Measurements from ENCODE around the gene ALK. TPM values are rescaled to one million over a fixed set of nuclear protein-coding genes. Genes with fewer than 3 reads are reported as not detected.

Gene ALK
- total and polyA plus RNA-seq, 7 donors = 0.31 to 2.9 (median 1.2) TPM; not detected in 1

GRCh38 chr2:29314816-29315571 lies 606.4 kb downstream of the ALK start:
- no peak for DNase-seq
- H3K27ac ChIP-seq = no peak overlapping the region
- H3K36me3 ChIP-seq = no peaks in the 10 kb centered on the region
- no peak overlapping the region for H3K4me3 ChIP-seq
- H3K4me1 ChIP-seq = peaks cover 0 to 17% (median 10%) of the 10 kb centered on the region in 4 donors
- TF ChIP-seq POLR2A (IDR thresholded peaks at IDR 0.05) (no peak), EP300 (IDR thresholded peaks at IDR 0.05) (no peak), CTCF (IDR thresholded peaks at IDR 0.05) (no peak), POLR2AphosphoS5 (IDR thresholded peaks at IDR 0.05) (no peak)
- H3K27me3 ChIP-seq = no peaks in the 10 kb centered on the region
- H3K9me3 ChIP-seq = no peaks in the 10 kb centered on the region
- 19 to 23% methylated on average over 18 of the region's 18 CpGs for WGBS, 2 donors
- intact Hi-C loops (cut with DNase I) = no loop called here

- Histone ChIP-seq H3K27ac (no peak overlapping the region), H3K4me1 (peaks cover 0 to 5% (median under 1%) of the 10 kb centered on the region in 4 donors), H3K36me3 (no peaks in the 10 kb centered on the region), H3K27me3 (no peaks in the 10 kb centered on the region), H3K4me3 (no peak overlapping the region), H3K9me3 (no peaks in the 10 kb centered on the region)
- no peak for DNase-seq
- WGBS, 2 donors = 63 to 75% methylated on average over 5 of the region's 5 CpGs
- no peak for TF ChIP-seq CTCF (IDR thresholded peaks at IDR 0.05)
- no peak for TF ChIP-seq POLR2A (IDR thresholded peaks at IDR 0.05)
- intact Hi-C loops (cut with DNase I) = no loop called here
Measured at GRCh38 chr2:29311458-29311857, 609.9 kb downstream of the ALK start.

GRCh38 chr2:29310650-29311348 lies 610.6 kb downstream of the ALK start:
- Histone ChIP-seq H3K36me3 (no peaks in the 10 kb centered on the region), H3K4me3 (no peak overlapping the region), H3K4me1 (no peaks in the 10 kb centered on the region), H3K9me3 (no peaks in the 10 kb centered on the region), H3K27ac (no peak overlapping the region), H3K27me3 (no peaks in the 10 kb centered on the region)
- intact Hi-C loops (cut with DNase I) = no loop called here
- 79 to 90% methylated on average over 10 of the region's 10 CpGs for WGBS, 2 donors
- TF ChIP-seq CTCF (IDR thresholded peaks at IDR 0.05) (no peak), EP300 (IDR thresholded peaks at IDR 0.05) (no peak)
- DNase-seq = no peak

- Histone ChIP-seq H3K36me3 (no peaks in the 10 kb centered on the region), H3K4me3 (no peak overlapping the region), H3K9me3 (no peaks in the 10 kb centered on the region), H3K27me3 (no peaks in the 10 kb centered on the region), H3K27ac (no peak overlapping the region), H3K4me1 (peaks cover 0 to 5% (median 0%) of the 10 kb centered on the region in 4 donors)
- no peak for DNase-seq
- 24 to 57% methylated on average over 9 of the region's 9 CpGs for WGBS, 2 donors
- no peak for TF ChIP-seq EP300 (IDR thresholded peaks at IDR 0.05)
- peak in 3 of 4 experiments; percentile 41 to 65 (median 49) for TF ChIP-seq CTCF (IDR thresholded peaks at IDR 0.05)
- intact Hi-C loops (cut with DNase I) = loop anchor here (2.0 kb wide), 1 partner anchor 531 kb away; no protein-coding TSS in a partner anchor
Measured at GRCh38 chr2:29309090-29310029, 612.0 kb downstream of the ALK start.

All from sigmoid colon (tissue), 7 donors.